Colonic mucosa (tissue), 4 donors: Measurements from ENCODE around the gene GABBR2. TPM values are rescaled to one million over a fixed set of nuclear protein-coding genes. Genes with fewer than 3 reads are reported as not detected.
"Not testable (repeated sequence)": the region's sequence is repeated elsewhere in the genome, so short reads cannot be mapped to it uniquely, and the experiment has no call there.

Experiments used
- DNase-seq: peaks from one replicate; pipeline ENCODE4 v3.0.0-alpha.2; 2020
- H3K27ac ChIP-seq: fragments of 200-600 bp; one replicate; pipeline ENCODE4 v1.8.0; 2021
- H3K27me3 ChIP-seq: fragments of 200-600 bp; one replicate; pipeline ENCODE4 v1.8.0; 2021
- H3K36me3 ChIP-seq: fragments of 200-600 bp; one replicate; pipeline ENCODE4 v1.8.0; 2021
- H3K4me1 ChIP-seq: fragments of 200-600 bp; one replicate; pipeline ENCODE4 v1.8.0; 2021; ENCODE audit warnings: mild to moderate bottlenecking
- H3K4me3 ChIP-seq: fragments of 200-600 bp; one replicate; pipeline ENCODE4 v1.8.0; 2021
- H3K9ac ChIP-seq, 2 donors: one replicate each; pipeline ENCODE4 v1.7.0; 2013; ENCODE audit warnings: control low read depth in 2 of 2, low read depth in 2 of 2, low read length in 2 of 2
- H3K9me3 ChIP-seq: fragments of 200-600 bp; one replicate; pipeline ENCODE4 v1.8.0; 2021
- intact Hi-C: fragments of 100-400 bp; cut with DNase I; formaldehyde crosslinking; loops from one replicate; pipeline ENCODE4 v1.14.1; 2022
- total RNA-seq, 2 donors: library from RNA; stranded (reverse); fragmentation: NEBNext Ultra II Directional in 1 of 2; extraction: Animal tissue kit (Norgen Biotek cat#: 25700) in 1 of 2; gene quantifications; one replicate each; pipeline ENCODE4 v1.2.1, GENCODE V29; 2021
- TF ChIP-seq, protein P1 (sequence below): fragments of 200-600 bp; IDR thresholded peaks from one replicate; pipeline ENCODE4 v1.8.0; 2022; ENCODE audit warnings: antibody characterized with exemption, mild to moderate bottlenecking
- donor health status: healthy.
- donor health status: DM: no; HTN: no; CAD: no.
- donor health status: DM: no; HTN: no; CAD: no.

The GABBR2 gene
- total RNA-seq, 2 donors from 2014 or later: 0.05 TPM; not detected in 1

DNA sequence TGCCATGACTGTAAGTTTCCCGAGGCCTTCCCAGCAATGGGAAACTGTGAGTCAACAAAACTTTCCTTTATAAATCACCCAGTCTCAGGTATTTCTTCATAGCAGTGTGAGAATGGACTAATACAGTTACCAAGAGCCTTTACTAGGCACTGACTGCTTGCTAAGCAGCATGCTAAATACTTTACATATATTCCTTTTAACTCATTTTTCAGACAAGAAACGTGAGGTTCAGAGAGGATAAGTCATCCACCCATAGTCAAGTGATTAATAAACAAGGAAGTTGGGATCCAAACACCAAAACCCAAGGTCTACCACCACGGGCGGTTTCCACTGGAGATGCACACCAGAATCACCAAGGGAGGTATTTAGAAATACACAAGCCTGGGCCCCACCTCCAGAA, 50.8 kb downstream of the GABBR2 start:
- no peak for DNase-seq
- intact Hi-C loops: no loop called here
- Histone ChIP-seq H3K27me3 (no peaks in the 10 kb centered on the region), H3K27ac (no peak overlapping the region), H3K9ac (no peak overlapping the region), H3K9me3 (no peaks in the 10 kb centered on the region), H3K4me3 (no peak overlapping the region), H3K4me1 (no peaks in the 10 kb centered on the region), H3K36me3 (no peaks in the 10 kb centered on the region)
- TF ChIP-seq, protein P1, sequence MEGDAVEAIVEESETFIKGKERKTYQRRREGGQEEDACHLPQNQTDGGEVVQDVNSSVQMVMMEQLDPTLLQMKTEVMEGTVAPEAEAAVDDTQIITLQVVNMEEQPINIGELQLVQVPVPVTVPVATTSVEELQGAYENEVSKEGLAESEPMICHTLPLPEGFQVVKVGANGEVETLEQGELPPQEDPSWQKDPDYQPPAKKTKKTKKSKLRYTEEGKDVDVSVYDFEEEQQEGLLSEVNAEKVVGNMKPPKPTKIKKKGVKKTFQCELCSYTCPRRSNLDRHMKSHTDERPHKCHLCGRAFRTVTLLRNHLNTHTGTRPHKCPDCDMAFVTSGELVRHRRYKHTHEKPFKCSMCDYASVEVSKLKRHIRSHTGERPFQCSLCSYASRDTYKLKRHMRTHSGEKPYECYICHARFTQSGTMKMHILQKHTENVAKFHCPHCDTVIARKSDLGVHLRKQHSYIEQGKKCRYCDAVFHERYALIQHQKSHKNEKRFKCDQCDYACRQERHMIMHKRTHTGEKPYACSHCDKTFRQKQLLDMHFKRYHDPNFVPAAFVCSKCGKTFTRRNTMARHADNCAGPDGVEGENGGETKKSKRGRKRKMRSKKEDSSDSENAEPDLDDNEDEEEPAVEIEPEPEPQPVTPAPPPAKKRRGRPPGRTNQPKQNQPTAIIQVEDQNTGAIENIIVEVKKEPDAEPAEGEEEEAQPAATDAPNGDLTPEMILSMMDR: no peak

DNA sequence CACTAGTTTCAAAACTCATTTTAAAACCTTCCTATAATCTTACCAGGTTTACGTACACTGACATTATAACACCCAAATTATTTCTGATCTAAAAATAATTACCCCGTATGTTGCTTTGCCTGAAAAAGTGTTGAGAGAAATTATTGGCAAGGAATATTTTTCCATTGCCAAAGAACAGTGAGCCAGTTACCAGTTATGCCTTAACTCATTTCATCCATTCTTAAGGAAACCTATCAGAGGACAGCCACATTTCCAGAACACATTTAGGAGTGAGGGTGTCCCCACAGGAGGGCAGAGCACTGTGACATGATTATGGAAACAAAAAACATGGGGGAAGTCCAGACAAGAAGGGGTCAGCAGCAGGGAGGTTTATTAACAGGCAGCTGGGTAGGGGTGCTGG, 52.2 kb downstream of the GABBR2 start:
- Histone ChIP-seq H3K9ac (no peak overlapping the region), H3K27ac (no peak overlapping the region), H3K36me3 (no peaks in the 10 kb centered on the region), H3K9me3 (no peaks in the 10 kb centered on the region), H3K4me1 (no peaks in the 10 kb centered on the region), H3K27me3 (no peaks in the 10 kb centered on the region), H3K4me3 (no peak overlapping the region)
- TF ChIP-seq, protein P1: no peak
- intact Hi-C loops: no loop called here
- DNase-seq: no peak

DNA sequence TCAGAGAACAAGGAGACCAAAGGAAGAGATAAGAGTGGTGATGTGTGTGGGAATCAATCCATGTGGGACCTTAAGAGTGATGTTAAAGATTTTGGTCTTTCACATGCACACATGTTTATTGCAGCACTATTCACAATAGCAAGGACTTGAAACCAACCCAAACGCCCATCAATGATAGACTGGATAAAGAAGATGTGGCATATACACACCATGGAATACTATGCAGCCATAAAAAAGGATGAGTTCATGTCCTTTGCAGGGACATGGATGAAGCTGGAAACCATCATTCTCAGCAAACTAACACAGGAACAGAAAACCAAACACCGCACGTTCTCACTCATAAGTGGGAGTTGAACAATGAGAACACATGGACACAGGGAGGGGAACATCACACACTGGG, 53.3 kb downstream of the GABBR2 start:
- H3K27me3 ChIP-seq, intact Hi-C loops, DNase-seq, H3K27ac ChIP-seq, H3K9me3 ChIP-seq, H3K36me3 ChIP-seq, H3K4me3 ChIP-seq, H3K9ac ChIP-seq, H3K4me1 ChIP-seq: not testable (repeated sequence)

DNA sequence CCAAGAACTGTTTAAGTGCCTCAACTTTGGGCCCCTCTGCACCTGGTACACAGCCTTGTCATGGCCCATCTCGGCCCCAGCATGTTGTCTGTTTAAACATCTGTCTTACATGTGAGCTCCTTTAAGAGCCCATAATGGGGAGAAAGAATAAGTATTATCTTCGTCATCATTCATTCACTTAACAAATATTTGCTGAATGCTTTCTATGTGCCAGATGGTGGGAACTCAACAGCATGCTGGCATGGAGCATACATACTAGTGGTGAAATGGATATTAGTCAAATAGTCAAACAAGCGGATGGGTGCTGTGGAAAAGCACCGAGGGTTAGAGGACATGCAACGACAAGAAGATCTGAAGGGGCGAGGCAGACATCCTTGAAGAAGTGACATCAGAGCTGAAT, 54.5 kb downstream of the GABBR2 start:
- Histone ChIP-seq H3K27ac (no peak overlapping the region), H3K4me3 (no peak overlapping the region), H3K9ac (no peak overlapping the region), H3K27me3 (no peaks in the 10 kb centered on the region), H3K4me1 (no peaks in the 10 kb centered on the region), H3K9me3 (no peaks in the 10 kb centered on the region), H3K36me3 (no peaks in the 10 kb centered on the region)
- intact Hi-C loops: no loop called here
- TF ChIP-seq, protein P1: no peak
- DNase-seq: no peak

DNA sequence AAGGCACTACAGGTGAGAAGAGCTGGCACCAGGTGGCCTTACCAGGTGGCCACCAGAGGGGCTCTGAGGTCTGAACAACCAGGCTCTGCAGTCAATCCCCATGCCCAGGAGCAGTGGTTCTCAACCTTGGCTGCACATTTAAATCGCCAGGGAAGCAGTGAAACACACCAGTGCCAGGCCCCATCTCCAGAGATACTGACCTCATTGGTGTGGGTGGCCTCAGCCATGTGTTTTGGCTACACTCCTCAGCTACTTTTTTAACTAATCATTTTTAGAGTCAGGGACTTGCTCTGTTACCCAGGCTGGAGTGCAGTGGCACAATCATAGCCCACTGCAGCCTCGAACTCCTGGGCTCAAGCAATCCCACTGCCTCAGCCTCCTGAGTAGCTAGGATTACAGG, 56.0 kb downstream of the GABBR2 start:
- DNase-seq: no peak
- no peak overlapping the region for H3K4me3 ChIP-seq
- H3K27ac ChIP-seq: no peak overlapping the region
- no peaks in the 10 kb centered on the region for H3K9me3 ChIP-seq
- H3K4me1 ChIP-seq: no peaks in the 10 kb centered on the region
- intact Hi-C loops: no loop called here
- TF ChIP-seq, protein P1: no peak
- H3K36me3 ChIP-seq: no peaks in the 10 kb centered on the region
- no peak overlapping the region for H3K9ac ChIP-seq
- H3K27me3 ChIP-seq: no peaks in the 10 kb centered on the region

DNA sequence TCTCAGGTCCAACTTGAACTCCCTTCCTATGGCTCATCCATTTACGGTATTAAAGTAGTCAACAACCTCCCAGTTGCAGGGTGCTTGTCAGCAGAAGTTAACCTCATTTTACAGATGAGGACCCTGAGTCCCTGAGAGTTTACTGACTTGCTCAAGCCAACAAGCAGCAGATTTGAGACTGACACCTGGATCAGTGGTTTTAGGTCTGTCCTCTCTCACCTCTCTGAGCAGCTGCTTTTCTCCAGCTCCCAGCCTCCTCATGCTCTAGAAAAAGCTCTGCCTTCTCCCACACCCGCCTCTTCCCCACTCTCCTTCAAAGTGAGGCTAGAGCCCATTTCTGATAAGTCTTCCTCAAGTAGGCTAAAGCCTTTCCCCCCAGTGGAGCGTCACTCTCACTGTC, 56.4 kb downstream of the GABBR2 start:
- H3K4me1 ChIP-seq: no peaks in the 10 kb centered on the region
- DNase-seq: no peak
- intact Hi-C loops: no loop called here
- H3K27me3 ChIP-seq: no peaks in the 10 kb centered on the region
- no peak overlapping the region for H3K9ac ChIP-seq
- TF ChIP-seq, protein P1: no peak
- H3K9me3 ChIP-seq: no peaks in the 10 kb centered on the region
- H3K27ac ChIP-seq: no peak overlapping the region
- no peak overlapping the region for H3K4me3 ChIP-seq
- no peaks in the 10 kb centered on the region for H3K36me3 ChIP-seq
